GM19351 (cell line): ENCODE measurements around the gene MBD3.

Experiments
- ATAC-seq: cut with Tn5 transposase; IDR thresholded peaks from one replicate; pipeline ENCODE4 v1.9.1; 2021; ENCODE audit warnings: mild to moderate bottlenecking, moderate library complexity; ENCODE audit not compliant: unreplicated experiment

Gene MBD3

DNA sequence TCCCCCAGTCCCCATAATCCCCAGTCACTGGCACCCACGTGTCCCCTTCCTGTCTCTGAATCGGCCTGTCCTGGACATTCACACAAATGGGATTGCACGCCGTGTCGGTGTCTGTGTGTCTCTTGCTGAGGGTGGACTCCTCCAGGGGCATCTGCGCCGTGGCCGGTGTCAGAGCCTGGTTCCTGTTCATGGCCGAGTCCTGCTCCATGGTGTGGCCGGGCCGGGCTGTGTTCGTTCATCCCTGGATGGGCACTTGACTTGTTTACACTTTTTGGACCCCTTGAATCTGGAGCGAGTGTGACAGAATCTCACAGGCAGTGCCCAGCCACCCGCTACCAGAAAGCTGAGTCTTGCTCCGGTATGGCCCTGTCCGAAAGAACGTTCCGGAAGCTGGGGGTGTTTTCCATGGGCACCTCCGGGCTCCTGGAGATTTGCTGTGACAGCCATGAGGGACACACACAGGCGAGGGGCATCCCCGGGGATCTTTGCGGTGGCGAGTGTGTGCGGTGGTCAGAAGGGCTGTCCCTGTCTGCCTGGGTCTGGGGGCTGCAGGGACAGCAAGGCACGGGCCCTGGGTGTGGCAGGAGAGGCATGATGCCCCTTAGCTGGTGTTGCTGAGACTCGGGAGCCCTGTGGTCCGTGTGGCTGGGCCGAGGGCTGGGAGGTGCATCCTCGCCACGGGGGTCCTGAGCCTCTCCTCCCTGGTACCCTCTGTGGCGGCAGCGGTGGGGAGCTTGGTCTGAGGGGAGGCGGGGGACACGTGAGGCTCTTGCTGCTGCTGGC, 18.1 kb downstream of the MBD3 start:
- ATAC-seq: no peak

DNA sequence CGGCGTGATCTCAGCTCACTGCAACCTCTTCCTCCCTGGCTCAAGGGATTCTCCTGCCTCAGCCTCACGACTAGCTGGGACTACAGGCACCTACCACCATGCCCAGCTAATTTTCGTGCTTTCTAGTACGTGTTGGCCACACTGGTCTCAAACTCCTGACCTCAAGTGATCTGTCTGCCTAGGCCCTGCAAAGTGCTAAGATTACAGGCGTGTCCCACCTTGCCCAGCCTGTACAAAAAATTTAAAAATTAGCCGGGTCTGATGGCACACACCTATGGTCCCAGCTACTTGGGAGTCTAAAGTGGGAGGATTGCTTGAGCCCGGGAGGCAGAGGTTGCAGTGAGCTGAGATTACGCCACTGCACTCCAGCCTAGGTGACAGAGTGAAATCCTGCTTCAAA, 19.9 kb downstream of the MBD3 start:
- no peak for ATAC-seq

DNA sequence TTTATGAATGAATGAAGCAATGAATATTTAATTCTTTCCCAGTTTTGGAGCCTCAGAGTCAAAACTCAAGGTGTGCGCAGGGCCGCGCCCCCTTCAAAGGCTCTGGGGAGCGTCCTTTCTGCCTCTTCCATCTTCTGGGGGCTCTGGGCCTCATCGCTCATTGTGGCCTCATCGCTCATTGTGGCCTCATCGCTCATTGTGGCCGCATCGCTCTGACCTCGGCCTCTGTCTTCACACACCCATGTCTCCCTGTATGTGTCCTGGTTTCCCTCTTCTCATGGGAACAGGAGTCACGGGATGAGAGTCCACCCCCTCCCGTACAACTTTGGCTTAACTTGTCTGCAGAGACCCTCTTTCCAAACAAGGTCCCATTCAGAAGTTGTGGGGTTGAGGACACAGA, 21.3 kb downstream of the MBD3 start:
- ATAC-seq: no peak

DNA sequence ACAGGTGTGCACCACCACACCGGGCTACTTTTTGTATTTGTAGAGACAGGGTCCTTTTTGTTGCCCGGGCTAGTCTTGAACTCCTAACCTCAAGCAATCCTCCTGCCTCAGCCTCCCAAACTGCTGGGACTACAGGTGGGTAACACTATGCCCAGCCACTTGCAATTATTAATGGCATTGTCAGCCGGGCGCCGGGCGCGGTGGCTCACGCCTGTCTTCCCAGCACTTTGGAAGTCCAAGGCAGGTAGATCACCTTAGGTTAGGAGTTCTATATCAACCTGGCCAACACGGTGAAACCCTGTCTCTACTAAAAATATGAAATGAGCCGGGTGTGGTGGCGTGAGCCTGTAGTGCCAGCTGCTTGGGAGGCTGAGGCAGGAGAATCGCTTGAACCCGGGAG, 21.8 kb downstream of the MBD3 start:
- ATAC-seq: no peak

DNA sequence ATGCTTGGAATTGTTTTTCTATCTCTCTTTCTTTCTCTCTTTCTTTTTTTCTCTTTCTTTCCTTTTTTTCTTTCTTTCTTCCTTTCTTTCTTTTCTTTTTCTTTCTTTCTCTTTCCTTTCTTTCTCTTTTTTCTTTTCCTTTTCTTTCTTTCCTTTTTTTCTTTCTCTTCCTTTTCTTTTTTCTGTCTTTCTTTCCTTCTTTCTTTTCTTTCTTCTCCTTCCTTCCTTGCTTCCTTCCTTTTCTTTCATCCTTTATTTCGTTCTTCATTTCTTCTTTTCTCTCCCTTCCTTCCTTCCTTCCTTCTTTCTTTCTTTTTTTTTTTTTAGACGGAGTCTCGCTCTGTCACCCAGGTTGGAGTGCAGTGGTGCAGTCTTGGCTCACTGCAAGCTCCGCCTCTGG, 22.7 kb downstream of the MBD3 start:
- ATAC-seq: no peak

DNA sequence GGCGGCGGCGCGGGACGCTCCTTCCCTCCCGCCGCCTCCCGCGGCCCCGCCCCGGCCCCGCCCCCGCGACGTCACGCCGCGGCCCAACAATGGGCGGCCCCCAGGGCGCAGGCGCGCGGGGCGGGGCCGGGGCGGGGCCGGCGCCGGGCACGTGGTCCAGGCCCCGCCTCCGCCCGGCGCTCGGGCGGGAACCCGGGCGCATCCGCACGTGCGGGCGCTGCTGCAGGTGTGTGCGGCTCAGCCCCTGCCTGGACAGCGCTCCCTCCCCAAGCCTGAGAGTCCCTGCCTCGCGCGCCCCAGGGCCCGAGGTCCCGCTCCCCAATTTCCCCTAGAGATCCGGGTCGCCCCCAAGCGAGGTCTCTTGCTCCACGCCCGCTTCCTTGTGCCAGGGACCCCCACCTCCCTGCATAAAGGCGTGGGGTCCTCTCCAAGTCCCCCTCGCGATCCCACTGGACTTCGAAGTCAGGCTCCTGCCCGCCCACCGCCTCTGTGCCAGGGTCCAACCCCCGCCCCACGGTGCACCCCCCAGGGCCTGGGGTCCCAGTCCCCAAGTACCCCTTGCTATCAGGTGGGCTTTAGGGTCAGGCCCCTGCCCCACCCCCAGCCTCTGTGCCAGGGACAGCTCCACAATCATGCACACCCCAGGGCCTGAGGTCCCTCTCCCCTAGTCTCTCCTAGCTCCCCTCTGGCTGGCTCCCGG, 24.2 kb downstream of the MBD3 start, which contains the start of gene MEX3D:
TSS of gene MEX3D (minus strand) at position 6 of the 700 bp plus-strand sequence. CDS start 267 bp downstream, outside the sequence.
- no peak for ATAC-seq

DNA sequence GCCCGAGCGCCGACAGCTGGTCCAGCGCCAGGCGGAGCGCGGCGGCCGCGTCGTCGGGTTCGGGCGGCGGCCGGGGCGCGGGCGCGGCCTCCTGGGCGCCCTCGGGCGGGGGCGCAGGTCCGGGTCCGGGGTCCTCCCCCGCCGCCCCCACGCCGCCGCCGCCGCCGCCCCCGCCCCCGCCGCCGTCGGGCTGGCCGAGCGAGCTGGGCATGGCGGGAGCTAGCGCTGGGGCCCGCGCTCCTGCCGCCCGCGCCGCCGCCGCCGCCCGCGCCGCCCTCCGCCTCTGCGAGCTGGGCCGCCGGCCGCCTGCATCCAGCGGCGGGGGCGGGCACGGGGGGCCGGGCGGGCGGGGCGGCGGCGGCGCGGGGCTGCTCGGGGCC, 24.8 kb downstream of the MBD3 start:
- ATAC-seq: no peak

DNA sequence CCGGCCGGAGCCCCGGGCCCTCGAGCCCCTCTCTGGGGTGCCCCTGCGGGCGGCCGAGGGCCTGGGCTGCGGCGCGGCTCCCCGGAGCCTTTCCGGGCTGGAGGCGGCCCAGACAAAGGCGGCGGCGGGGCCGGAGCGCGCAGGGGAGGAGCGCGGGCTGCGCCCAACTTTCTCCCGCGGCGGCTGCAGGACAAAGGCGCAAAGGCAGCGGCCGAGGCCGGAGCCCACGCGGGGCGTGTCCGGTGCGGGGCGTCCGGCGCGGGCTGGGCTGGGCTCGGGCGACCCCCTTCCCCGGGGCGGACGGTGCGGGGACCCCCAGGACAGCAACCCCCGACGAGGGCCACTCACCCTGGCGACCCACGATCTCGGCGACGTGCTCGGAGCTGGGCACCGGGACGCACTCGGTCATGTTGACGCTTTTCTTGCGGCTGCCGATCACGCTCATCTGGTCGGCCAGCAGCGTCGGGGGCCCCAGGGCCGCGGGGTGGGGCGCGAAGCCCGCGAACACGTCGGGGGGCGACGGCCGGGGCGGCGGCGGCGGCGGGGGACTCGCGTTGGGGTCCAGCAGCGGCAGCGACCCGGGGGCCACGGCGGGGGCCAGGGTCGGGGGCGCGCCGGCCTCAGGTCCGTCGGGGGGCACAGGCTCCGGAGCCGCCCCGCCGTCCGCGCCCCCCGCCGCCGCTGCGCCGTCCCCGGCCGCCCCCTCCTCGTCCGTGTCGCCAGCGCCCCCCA, 25.4 kb downstream of the MBD3 start:
- ATAC-seq: no peak

DNA sequence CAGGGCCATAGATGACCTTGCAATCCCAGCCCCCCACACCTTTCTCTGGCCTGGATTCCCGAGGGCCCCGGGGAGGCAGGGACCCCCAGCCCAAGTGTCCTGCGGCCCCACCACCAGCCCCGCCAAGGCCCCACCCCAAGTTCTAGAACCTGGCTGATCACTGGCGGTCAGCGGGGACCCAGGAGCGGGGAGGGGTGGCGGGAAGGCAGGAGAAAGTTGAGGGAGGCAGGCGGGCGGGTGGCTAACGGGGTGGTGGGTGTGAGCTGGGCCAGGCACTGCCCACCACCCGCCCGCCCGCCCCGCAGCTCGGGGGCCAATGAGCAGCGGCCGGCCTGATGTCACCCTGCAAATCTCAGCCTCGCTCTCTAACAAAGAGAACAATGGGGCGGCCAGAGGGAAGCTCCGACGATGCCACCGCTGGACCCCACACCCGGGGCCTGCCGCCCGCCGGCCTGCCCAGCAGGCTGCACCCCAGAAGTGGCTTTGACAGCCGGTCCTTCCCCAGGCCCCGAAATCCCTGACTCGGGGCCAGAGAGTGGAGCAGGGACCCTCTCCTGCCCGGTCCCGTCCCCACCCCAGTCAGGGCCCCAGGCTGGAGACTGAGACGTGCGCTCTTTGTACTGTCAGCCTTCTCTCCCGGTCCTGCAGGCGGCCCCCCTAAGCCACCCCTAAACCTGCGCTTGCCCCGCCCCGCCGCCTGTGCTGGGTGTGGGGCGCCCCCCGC, 26.1 kb downstream of the MBD3 start:
- ATAC-seq: no peak

DNA sequence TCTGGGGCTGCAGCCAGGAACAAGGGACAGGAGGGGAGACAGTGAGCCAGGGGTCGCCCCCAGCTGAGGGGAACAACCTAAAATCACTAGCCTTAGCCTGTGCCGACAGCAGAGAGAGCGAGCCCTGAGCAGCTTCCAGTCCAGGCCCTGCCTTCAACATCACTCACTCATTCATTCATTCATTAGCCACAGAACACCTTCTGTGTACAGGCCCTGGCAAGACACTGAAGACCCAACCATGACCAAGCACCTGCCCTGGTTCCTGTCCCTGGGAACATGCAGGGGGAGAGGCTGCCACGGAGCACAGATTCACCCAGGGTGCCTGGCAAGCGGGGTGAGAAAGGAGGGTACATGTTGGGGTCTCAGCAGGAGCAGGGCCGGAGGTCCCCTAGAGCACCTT, 29.4 kb downstream of the MBD3 start:
- no peak for ATAC-seq

DNA sequence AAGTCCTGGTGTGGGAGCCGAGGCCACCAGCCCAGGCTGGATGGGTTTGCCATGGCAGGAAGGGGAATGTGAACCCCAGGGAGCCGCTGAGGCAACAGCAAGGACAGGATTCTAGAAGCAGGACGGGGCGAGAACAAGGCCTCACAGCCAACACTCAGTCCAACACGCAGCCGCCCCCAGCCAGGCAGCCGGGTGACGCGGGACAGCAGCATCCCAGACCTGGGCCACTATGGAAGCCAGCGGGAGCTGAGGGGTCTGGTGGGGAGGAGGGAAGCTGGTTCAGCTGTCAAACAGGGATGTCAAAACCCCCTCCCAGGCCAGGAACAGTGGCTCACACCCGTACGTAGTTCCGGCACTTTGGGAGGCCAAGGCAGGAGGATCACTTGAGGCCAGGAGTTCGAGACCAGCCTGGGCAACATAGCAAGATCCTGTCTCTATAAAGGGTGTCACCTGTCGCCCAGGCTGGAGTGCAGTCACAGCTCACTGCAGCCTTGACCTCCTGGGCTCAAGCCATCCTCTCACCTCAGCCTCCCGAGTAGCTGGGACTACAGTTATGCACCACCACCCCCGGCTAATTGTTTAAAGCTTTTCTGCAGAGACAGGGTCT, 31.3 kb downstream of the MBD3 start:
- ATAC-seq: no peak

DNA sequence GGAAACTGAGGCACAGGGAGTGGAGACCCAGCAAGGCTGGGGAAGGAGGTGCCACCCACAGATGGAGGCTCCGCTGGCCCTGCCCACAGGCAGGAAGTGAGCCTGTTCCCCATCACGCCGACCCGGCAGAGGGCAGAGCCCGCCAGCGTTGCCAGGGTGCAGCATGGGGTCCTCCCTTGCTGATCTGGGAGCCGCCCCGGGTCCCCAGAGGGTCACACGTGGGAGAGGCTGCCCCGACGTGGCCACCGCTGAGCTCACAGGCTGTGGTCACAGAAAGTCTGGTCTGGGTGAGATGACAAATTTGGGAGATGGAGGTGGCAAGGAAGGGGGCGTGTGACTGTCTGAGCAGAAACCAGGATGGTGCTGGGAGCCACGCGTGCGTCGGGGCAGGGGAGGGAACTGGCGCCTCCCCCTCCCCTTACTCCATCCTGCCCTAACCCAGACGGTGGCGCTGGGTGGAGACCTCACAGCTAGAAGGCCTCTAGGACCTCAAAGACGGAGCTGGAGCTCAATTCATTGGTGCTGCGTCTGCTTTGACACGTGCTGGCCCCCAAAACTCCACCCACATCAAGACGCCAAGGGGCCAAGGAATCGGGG, 32.3 kb downstream of the MBD3 start:
- ATAC-seq: no peak

DNA sequence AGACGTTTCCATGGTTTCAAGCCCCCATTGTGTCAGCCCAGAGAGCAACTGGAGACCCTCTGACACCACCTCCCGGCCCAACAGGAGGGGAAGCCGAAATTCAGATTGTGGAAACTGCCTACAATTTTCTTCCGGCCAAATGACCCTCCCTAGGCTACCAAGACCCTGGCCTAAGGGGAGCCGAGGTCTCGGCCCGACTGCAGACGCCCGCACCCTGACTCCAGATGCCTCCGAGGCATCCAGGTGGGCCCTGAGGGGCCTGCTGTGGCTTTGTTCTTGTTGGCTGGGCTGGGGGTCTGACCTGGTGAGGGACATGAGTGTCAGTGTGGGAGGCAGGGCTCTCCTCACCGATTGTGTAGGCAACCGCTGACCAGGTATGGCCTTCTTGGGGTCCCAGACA, 34.1 kb downstream of the MBD3 start:
- ATAC-seq: no peak

DNA sequence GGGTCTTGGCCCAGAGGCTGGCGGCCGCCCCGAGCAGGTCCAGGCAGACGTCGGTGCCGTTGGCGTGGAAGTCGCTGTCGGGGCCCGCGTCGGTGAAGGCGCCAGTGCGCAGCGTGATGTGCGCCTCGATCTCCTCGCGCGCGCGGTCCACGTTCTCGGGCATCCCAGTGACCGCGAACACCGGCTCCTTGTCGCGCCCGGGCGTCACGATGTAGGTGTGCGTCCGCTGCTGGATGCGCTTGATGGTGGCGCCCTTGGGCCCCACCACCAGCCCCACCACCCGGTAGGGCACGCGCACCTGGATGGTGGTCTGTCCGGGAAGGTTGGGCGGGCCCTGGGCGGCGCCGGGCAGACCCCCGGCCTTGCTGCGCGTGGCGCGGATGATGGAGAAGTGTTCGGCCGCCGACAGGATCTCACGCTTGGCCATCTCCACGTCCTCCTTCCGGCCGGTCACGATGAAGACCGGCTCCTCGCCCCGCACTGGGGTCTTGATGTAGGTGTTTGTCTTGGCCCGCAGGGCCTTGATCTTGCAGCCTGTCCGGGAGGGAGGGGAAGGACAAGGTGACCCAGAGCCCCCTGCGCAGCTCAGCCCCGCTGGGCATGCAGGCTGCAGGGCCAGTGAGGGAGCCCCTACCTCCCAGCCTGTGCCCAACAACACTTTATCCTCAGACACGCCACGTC, 36.1 kb downstream of the MBD3 start:
- ATAC-seq: no peak

DNA sequence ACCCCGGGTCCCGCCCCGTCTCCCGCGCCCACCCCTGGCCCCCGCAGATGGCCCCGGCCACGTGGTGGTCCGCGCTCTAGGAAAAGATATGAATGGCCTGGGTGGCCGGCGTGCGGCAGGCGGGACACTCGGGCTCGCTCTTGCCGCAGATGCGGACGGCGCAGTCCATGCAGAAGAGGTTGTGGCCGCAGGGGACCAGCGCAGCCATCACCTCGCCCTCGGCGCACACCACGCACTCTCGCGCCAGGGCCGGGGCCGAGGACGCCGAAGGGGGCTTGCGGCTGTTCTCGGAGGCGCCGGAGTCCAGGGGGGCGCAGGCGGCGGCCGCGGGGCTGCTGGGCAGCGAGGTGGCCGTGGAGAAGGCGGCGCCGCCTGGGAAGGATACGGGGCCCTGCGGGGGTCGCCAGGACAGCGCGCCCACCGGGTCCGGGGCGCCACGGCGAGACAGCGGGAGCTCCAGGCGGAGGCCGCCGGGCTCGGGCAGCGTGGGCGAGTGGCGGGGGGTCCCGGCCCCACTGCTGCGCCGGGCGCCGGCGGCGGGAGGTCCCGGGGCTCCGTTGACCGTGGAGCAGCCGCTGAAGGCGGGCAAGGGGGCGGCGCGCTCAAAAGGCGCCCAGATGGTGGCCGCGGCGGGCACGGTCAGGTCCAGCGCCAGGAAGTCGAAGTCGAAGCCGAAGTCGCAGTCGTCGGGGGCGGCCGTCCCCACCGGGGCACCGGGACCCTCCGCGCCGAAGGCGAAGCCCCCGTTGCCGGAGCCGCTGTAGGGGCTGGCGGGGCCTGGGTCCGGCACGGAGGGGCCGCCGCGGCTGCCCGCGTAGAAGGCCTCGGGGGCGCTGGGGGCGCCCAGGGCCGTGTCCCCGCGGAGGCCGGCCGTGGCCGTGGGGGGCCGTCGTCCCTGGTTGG, 36.9 kb downstream of the MBD3 start:
- ATAC-seq: no peak

DNA sequence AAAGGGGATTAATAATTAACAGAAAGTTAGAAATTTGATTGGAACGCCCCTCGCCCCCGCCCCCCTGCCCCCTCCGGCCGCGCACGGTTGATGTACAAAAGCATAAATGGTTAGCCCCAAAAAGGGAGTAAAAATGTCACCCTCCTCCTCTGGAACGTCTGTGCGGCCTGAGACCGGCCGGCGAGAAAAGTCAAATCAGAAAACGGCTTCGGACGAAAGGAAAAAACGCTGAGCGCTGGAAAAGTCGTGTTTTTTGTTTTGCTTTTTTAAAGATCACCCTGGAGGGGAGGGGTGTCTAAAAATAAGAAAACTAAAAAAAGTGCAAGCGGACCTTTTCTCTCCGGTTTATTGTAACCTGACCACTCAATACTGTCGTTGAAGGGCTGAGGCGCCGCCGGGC, 37.7 kb downstream of the MBD3 start:
- no peak for ATAC-seq

DNA sequence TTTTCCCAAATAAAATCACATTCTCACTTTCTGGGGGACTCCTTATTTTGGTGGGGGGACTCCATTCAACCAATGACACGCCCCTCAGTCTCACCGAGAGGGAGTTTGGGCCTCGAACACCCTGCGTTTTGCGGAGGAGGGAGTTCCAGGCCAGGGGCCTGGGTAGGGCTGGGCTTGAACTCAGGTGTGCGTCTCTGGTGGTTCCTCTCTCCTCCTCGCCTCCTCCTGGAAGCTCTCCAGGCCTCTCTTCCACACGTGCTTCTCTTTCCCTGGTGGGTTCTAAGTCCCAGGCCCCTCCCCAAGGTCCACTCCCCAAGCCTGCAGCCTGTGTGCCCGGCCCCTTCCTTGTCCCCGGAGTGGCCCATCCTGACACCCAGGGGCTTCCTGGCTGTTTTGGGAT, 39.2 kb downstream of the MBD3 start:
- ATAC-seq: no peak

DNA sequence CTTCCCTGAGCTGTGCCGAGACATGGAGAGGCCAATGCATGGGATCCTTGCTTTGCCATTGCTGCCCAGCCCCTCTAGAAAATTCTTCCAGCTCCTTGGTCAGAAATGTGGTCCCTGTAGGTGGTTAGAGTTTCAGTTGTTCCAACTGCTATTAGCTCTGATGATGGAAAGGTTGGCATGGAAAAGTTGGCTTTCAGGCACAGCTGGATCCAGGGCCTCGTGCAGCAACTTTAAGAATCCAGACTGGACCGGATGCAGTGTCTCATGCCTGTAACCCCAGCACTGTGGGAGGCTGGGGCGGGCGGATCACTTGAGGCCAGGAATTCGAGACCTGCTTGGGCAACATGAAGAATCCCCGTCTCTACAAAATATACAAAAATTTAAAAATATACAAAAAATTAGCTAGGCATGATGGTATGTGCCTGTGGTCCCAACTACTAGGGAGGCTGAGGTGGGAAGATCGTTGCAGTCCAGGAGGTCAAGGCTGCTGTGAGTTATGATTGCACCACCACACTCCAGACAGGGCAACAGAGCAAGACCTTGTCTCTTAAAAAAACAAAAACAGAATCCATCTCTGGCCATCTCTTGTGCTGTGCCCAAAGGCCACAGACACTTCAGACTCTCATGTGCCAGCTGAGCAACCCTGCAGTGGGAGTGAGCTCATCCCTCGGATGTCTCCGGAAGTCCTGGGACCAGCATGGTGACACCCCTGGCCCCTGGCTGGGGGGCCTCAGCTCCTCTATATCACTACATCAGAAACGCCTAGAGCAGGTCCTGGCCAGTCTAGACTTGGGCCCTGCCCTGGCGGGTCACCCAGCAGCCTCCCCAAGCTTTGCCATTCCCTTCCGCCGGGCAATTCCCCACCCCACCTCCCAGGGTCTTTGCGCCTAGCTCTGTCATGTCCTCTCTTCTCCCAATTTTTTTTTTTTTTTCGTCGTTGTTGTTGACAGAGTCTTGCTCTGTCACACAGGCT, 41.3 kb downstream of the MBD3 start:
- ATAC-seq: no peak
